Cerebellar cortex (tissue), 1 donor: ENCODE results near the gene EML6.

Experiments
- DNase-seq: peaks from one replicate; pipeline ENCODE4 v3.0.0-alpha.2; 2015; ENCODE audit warnings: low spot score

EML6 gene

GRCh38 chr2:54945391-54946219, 222.1 kb downstream of the EML6 start:
- DNase-seq = peak; percentile 65

DNA sequence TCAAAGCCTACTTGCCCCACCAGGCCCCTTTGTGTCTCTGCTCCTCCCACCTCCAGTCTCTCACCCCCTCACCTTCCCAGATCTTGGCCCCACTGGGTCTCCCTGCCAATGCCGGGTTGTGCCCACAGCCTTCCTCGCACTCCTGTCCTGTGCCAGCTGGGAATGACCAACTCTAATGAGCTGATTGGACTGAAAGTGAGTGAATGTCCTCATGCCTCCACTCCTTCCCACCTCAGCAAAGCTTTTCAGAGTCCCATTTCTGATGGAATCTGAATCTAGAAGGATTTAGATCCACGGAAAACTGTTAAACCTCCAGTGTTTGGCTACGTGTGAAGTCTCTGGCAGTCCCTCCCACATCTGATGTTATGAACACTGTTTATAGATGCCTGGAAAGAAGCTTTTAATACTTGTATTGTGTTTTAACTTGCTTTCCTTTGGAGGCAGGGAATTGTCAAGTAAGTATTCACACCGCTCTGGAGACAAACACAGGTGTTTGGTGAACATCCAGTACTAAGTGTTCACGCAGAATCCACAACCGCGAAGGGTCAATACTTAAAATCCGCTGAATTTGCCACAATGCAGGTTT, 222.9 kb downstream of the EML6 start:
- DNase-seq = no peak

- peak; percentile 54 for DNase-seq
Measured at GRCh38 chr2:54947136-54947535, 223.7 kb downstream of the EML6 start.

DNA sequence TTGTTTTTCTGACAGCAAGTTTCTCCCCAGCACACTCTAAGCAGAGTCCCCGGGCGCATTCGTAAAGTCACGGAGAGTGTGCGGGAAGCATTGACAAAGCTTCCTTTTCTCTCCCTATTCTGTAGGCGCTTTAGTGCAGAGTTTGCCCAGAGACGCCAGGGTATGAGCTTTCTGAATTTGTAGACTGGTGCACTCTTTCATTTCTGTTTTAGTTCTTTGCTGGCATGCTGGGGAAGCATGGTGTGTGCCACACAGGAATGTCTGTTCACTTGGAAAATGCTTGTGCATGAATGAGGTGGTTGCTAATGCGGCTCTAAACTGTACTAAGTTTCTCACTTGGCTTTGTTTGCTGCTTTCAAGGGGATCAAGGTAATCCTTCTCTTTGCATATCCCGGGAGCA, 224.2 kb downstream of the EML6 start:
- DNase-seq = no peak

DNA sequence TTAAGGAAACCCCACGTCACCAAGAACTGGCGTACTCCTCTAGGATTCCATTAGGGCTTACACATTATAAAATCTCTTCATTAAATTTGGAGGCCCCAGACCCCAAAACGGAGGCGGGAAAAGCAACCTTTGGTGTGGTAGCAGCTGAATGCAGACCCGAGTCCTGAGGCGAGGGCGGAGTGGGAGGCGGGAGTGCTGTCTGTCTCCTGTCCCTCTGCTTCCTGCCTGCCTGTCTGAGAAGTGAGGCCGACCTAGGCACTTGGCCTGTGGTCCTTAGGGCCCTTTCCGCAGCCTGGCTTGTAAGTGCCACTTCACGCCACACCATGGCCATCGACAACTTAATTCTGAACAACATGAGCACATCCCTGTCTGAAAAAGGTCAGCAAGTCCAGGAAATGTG, 224.7 kb downstream of the EML6 start:
- DNase-seq = no peak

GRCh38 chr2:54949431-54949830, 226.0 kb downstream of the EML6 start:
- DNase-seq = no peak

- no peak for DNase-seq
Measured at GRCh38 chr2:54950811-54951210, 227.3 kb downstream of the EML6 start.

DNA sequence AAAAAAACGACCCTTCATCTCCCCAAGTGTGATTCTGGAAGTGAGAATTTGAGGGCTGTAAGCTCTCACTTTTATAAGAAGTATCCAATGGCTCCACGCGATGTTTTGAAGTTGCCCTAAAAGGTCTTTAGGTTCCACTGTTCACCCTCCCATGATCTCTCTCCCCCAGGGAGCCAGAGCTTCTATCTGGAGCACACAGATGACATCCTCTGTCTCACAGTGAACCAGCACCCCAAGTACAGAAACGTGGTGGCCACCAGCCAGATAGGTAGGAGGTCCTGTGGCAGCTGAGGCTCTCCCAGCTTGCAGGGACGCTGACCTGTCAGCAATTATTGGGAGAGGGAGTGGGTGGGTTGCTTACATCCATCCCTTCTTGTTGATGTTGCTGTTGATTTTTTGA, 229.0 kb downstream of the EML6 start:
- DNase-seq = no peak

DNA sequence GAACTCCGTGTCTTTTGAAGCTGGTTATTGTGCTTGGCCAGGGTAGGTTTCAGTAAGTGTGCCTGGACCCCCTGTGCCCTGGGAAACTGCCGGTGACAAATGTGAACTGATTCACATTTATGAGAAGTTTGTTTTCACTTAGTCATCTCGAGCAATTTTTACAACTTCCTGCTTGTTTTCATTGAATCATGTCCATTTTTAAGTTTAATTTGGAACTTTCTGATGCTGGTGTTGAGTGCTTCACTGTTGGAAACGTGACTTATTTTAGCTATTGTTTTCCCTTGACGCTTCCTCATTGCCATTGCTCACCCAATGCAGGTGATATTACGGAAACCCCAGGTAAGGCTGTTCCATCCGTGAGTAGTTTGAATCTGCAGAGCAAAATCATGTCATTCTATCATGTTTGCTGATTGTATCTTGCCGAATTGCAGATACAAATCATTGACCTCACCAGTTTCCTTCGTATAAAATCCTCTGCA, 229.6 kb downstream of the EML6 start:
- no peak for DNase-seq

DNA sequence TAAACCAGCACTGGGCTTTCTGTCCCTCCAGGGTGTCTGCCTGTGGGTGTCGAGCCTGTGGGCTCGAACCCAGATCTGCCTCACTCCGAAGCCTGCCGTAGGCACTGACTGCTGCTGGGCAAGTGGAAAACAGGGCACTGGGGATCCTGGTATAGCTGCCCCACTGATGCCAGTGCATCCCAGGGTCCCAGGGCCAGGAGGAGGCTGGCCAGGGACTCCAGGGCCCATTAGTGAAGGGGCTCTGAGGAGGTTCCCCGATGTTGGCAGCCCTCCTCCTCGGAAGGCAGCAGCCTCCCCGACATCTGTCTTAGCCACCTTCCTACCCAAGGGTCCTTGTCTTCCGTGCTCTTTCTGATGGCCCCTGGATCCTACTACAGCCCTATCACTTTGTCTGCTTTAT, 230.7 kb downstream of the EML6 start:
- no peak for DNase-seq

- no peak for DNase-seq
Measured at GRCh38 chr2:54954705-54955357, 231.4 kb downstream of the EML6 start.

DNA sequence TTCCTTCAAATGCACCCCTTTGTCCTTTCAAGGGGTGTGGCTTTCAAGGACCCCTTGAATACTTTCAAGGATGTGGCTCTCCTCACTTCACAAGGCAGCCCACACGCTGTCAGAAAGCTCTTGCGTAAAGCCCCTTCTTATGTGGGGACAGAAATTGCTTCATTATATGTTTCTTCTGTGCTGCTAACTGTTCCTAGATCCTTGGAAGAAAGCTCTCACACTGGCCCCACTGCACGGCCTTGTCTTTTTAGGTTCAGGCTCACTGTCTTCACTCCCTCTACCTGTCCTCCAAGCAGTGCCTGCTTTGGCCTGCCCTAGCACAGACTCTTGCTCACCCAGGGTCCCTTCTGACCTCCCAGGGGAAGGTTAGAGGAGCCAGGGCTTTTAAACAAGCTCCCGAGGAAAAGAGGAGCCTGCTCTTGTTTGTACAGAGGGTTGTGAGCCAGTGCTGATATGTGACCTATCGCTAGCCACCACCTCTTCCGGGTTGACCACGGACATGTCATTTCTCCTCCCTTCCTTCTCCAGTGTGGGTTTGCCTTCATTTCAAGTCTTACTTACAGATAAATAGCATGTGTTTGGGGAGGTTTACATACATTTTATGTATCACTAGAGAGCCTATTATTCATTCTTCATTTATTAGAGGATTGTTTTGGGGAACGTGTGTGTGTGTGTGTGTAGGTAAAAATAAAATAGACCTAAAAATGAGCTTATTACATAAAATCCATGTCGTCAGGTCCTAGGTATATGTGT, 232.1 kb downstream of the EML6 start:
- DNase-seq = no peak

GRCh38 chr2:54956111-54956627, 232.7 kb downstream of the EML6 start:
- no peak for DNase-seq

DNA sequence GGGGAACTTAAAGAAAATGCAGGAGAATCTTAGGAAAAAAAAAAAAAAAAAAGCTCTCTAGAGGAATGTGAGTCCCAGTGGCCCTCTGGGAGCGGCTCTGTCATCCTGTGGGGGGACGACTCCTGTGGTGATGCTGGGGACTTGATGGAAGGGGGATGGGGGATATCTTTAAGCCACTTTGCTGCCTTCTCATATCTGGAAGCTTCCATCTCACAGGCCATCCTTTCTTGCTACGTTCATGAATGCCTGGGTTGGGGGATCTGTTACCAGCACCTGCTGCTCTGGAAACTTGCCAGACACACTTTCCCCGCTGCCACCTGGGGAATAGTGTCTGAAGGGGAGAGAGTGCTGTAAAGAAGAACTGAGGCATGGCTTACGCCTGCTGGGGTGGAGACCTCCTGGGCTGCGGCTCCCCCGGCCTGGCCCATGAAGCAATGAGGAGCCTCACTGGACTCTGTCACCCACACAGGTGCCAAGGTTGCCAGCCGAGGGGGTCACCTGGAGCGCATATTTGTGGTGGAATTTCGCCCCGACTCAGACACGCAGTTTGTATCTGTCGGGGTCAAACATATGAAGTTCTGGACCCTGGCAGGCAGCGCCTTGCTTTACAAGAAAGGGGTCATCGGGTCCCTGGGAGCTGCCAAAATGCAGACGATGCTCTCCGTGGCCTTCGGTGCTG, 234.0 kb downstream of the EML6 start:
- DNase-seq = no peak

DNA sequence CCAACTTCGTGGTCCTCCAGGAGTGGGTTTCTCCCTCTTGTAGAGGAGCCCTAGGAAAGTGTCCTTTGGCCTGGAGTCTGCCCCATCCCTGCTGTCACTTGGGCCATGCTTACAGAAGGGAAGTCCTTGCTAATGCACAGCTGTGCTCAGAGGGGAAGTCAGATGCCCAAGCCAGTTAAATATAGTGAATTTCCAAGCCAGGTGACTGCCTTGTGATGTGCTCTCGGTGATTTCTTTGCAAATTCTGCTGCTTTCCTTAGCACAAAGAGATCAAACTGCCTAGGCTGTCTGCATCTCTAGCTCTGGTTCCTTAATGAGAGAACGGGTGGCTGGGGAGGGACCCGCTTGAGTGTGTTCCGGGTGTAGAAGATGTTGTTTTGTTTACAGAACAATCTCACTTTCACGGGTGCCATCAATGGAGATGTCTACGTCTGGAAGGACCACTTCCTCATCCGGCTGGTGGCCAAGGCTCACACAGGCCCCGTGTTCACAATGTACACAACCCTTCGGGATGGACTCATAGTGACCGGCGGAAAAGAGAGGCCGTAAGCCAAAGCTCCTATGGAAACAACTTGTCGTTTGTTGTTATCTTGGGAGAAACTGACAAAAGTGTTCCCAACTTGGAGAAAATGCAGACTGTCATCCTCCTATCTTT, 235.4 kb downstream of the EML6 start:
- DNase-seq = no peak

GRCh38 chr2:54960164-54960563, 236.7 kb downstream of the EML6 start:
- DNase-seq = no peak

DNA sequence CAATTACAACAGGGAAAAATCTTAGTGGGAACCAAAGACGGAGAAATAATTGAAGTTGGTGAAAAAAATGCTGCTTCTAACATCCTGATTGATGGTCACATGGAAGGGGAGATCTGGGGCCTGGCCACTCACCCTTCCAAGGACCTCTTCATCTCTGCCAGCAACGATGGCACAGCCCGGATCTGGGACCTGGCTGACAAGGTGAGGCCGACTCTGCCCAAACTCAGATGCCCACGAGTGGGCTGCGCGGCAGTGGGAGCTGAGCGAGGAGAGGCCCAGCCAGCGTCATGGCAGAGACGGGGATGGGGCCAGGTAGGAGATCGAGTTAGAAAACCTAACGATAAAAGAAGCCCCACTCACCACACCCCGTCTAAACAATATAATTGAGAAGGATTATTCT, 239.0 kb downstream of the EML6 start:
- DNase-seq = no peak

DNA sequence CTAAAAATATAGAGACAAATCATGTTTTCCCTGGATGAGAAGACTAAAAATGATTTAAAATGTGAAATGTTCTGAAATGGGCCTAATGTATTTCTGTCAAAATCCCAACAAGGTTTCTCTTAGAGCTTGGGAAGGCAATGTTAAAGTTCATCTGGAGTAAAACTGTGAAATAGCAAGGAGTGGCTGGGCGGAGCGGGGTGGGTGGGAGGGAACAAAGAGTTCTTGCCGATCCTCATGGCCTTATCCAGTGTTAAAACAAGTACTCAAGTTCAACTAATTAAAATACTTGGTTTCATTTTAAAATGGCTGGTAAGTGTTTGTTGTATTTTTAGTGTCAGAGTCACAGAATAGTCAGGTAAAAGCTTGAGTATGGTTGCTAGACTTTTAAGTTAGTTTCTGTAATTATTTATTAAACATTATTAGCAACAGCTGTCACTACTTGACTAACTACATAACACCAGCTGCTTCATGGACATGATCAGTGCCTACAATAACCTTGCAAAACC, 239.5 kb downstream of the EML6 start:
- no peak for DNase-seq

DNA sequence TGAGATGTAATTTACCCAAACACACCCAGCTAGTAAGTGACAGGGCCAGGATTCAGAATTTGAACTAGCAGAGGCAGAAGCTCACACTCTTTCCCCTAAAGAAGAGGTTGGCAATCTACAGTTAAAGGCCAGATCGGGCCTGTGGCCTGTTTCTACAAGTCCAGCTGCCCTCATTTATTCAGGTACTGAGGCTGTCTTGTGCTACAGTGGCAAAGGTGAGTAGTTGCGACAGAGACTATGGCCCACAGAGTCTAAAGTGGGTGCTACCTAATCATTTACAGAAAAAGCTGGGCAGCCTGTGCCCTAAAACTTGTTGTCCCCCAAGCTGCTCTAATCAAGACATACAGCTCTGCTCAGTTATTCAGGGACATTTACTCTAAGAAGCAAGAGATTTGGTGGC, 240.0 kb downstream of the EML6 start:
- DNase-seq = no peak

DNA sequence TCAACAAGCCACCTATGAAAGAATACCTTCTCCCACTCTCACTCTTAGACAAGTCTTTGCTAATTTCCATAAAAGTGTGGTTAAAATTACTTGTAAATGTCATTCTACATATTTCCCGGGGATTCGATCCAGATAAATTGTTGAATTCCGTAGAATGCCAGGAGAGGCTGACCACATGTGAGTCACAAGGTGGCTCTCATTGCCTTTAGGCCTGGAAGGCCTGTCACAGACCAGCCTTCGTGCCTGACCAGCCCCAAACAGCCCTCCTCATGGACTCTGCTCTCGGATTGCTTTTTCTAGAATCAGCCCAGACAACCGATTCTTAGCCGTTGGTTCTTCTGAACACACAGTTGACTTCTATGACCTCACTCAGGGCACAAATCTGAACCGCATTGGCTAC, 240.8 kb downstream of the EML6 start:
- no peak for DNase-seq

GRCh38 chr2:54964816-54965215, 241.4 kb downstream of the EML6 start:
- DNase-seq = no peak
